ENCODE measurements around the gene HAND2. TPM values are rescaled to one million over a fixed set of nuclear protein-coding genes. Genes with fewer than 3 reads are reported as not detected.

Gene HAND2
- total and polyA plus RNA-seq, 2 of the 13 experiments (the other 11 are each of a cell fraction or from before 2014, with no cell fraction given): not detected

DNA sequence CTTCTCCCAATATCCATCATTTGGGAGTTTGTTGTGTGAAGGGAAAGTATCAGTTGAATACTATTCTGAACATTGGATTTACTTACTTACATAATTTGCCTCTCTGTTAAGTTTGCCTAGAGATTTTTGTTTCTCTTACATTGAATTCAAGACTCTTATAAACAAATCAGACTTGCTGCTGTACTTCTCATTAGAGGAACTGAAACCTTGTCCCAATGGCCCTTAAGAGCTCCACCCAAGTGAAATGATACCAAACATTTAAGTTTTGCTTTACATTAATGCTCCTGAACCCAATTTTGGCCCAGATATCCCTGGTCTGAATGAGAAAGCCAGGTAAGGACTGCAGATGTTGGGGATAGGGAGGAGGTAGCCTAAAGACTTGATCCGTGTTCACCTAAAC is 32.0 kb downstream of the HAND2 start (continued):
- TF ChIP-seq, protein P1, sequence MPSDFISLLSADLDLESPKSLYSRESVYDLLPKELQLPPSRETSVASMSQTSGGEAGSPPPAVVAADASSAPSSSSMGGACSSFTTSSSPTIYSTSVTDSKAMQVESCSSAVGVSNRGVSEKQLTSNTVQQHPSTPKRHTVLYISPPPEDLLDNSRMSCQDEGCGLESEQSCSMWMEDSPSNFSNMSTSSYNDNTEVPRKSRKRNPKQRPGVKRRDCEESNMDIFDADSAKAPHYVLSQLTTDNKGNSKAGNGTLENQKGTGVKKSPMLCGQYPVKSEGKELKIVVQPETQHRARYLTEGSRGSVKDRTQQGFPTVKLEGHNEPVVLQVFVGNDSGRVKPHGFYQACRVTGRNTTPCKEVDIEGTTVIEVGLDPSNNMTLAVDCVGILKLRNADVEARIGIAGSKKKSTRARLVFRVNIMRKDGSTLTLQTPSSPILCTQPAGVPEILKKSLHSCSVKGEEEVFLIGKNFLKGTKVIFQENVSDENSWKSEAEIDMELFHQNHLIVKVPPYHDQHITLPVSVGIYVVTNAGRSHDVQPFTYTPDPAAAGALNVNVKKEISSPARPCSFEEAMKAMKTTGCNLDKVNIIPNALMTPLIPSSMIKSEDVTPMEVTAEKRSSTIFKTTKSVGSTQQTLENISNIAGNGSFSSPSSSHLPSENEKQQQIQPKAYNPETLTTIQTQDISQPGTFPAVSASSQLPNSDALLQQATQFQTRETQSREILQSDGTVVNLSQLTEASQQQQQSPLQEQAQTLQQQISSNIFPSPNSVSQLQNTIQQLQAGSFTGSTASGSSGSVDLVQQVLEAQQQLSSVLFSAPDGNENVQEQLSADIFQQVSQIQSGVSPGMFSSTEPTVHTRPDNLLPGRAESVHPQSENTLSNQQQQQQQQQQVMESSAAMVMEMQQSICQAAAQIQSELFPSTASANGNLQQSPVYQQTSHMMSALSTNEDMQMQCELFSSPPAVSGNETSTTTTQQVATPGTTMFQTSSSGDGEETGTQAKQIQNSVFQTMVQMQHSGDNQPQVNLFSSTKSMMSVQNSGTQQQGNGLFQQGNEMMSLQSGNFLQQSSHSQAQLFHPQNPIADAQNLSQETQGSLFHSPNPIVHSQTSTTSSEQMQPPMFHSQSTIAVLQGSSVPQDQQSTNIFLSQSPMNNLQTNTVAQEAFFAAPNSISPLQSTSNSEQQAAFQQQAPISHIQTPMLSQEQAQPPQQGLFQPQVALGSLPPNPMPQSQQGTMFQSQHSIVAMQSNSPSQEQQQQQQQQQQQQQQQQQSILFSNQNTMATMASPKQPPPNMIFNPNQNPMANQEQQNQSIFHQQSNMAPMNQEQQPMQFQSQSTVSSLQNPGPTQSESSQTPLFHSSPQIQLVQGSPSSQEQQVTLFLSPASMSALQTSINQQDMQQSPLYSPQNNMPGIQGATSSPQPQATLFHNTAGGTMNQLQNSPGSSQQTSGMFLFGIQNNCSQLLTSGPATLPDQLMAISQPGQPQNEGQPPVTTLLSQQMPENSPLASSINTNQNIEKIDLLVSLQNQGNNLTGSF (CRISPR knock-in tag; IDR thresholded peaks at IDR 0.05): no peak
- TF ChIP-seq CEBPG (CRISPR knock-in tag; IDR thresholded peaks at IDR 0.05) (no peak), ZNF724P (CRISPR knock-in tag; IDR thresholded peaks at IDR 0.05; ENCODE audit: borderline replicate concordance) (no peak)

DNA sequence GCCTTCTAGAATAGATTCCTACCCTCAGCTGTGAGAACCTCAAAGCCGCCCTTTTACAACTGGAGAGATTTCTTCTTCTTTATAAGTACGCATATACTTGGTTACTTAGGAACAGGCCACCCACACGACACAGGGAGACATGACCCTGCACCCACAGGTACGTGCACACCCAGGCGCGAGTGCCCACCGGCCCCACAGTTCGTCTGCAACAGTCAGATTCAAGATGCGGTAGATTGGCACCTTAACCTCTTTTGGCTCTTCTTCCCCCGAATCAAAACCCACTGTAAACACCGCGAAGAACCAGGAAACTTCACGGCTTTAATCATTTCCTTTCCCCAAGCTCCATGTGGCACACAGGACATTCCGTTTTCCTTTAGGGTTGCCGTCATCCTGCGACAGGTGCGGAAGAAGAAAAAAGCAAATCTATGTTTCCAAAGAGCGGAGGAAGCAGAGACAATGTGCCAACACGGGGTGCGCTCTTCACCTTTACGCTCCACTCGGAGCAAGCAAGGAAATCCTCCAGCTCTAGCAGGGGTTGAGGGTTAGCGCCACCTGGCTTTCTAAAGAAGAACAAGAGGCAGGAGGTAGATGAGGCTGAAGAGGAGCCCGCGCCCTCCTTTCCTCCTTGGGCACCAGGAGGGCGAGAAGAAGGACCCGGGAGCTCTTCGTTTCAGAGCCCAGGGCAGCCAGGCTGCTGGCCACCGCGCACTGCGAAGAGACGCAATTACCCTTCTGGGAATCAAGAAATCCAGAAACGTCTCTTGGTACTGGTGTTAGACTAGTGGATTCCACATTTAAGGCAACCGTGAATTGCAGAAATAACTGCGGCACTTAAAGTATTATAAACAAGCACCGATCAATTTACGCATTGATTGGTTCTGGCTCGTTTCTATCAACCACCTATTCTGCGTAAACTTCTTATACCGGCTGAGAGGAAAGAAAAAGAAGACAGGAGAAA is 35.7 kb downstream of the HAND2 start:
- POLR2A ChIA-PET: no interaction called here
- no peaks in the 10 kb centered on the region for H4K20me1 ChIP-seq (ENCODE audit: insufficient read depth, low read length)
- H3K27me3 ChIP-seq (ENCODE audit: control insufficient read depth in 1 of 2, insufficient read depth in 2 of 2, low read length in 2 of 2): peaks cover 0 to 4% of the 10 kb centered on the region in 2 experiments; a peak in 2 of 5 replicates
- H3K79me2 ChIP-seq (ENCODE audit: insufficient read depth, low read length): no peaks in the 10 kb centered on the region
- H3K9me3 ChIP-seq (ENCODE audit: low read length): no peaks in the 10 kb centered on the region
- H2AFZ ChIP-seq (ENCODE audit: low read length): peak overlapping the region; percentile 90
- no peak overlapping the region for H3K27ac ChIP-seq (ENCODE audit: extremely low read length, insufficient read depth, low read length)
- no peaks in the 10 kb centered on the region for H3K36me3 ChIP-seq (replicated peaks in 1 of 2; ENCODE audit: control insufficient read depth in 1 of 2, insufficient read depth in 2 of 2, low read length in 2 of 2)
- peak overlapping the region in 1 of 3 experiments; percentile 44; a peak in 2 of 6 replicates for H3K4me3 ChIP-seq (replicated peaks in 1 of 3; ENCODE audit: insufficient read depth in 1 of 3, low read depth in 2 of 3, low read length in 3 of 3)
- intact Hi-C loops (cut with micrococcal nuclease; ENCODE audit: unreplicated experiment) (loop anchor here (1.0 to 2.0 kb wide), 2 partner anchors 175 to 206 kb away; no protein-coding TSS in a partner anchor), in situ Hi-C loops (cut with HindIII; ENCODE audit: extremely low pct_ligation_motif_present, low pct_unique_long_range_greater_than_20kb) (loop anchor here (5.0 to 10.0 kb wide), 2 partner anchors 72 to 179 kb away; no protein-coding TSS in a partner anchor)
- 27% methylated on average over 38 of the region's 40 CpGs for WGBS (ENCODE audit: low lambda C conversion rate)
- H3K4me1 ChIP-seq (ENCODE audit: insufficient read depth, low read length): peaks cover 28% of the 10 kb centered on the region
- FAIRE-seq: peak; percentile 56
- no peak overlapping the region for H3K9ac ChIP-seq (ENCODE audit: insufficient read depth, low read depth, low read length)
- no TSS peak for BruUV-seq (replicated peaks)
- DNase-seq (ENCODE audit: low spot score): peak; percentile 66
- ATAC-seq: peak; percentile 93
- H3K4me2 ChIP-seq (ENCODE audit: low read depth, low read length): peak overlapping the region; percentile 71
- CTCF ChIA-PET (ENCODE audit: low intra/inter-chr PET ratio, low total read pairs): interaction anchor here (1.2 to 1.9 kb wide), 2 partner anchors 74 to 206 kb away, joined by 4 to 21 read pairs; no protein-coding TSS in a partner anchor
- TF ChIP-seq ZNF598 (CRISPR knock-in tag; IDR thresholded peaks at IDR 0.05; ENCODE audit: borderline replicate concordance) (no peak), SSRP1 (CRISPR knock-in tag; IDR thresholded peaks at IDR 0.05) (no peak), ZNF75D (CRISPR knock-in tag; IDR thresholded peaks at IDR 0.05; ENCODE audit: borderline replicate concordance) (no peak)
- TF ChIP-seq, protein P2, sequence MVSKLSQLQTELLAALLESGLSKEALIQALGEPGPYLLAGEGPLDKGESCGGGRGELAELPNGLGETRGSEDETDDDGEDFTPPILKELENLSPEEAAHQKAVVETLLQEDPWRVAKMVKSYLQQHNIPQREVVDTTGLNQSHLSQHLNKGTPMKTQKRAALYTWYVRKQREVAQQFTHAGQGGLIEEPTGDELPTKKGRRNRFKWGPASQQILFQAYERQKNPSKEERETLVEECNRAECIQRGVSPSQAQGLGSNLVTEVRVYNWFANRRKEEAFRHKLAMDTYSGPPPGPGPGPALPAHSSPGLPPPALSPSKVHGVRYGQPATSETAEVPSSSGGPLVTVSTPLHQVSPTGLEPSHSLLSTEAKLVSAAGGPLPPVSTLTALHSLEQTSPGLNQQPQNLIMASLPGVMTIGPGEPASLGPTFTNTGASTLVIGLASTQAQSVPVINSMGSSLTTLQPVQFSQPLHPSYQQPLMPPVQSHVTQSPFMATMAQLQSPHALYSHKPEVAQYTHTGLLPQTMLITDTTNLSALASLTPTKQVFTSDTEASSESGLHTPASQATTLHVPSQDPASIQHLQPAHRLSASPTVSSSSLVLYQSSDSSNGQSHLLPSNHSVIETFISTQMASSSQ (IDR thresholded peaks at IDR 0.05; ENCODE audit: low read depth): no peak
- TF ChIP-seq, protein P2 (CRISPR knock-in tag; IDR thresholded peaks at IDR 0.05; ENCODE audit: borderline replicate concordance): no peak
